ENCODE data around the gene BLOC1S3.

DNA sequence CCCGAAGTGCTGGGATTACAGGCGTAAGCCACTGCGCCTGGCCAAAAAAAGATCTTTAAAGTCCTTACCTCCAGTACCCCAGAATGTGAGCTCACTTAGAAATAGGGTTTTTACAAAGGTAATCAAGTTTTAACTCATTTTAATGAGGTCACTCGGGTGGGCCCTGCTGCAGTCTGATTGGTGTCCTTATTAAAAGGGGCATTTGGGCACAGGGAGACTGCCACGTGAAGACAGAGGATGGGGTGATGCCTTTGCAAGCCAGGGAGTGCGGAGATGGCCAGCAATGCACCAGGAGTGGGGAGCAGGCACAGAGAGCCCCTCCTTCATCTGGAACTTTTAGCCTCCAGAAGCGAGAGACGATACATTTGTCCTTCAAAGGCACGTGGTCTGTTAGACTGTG, 29.5 kb upstream of the BLOC1S3 start:
- TF ChIP-seq, protein P1, sequence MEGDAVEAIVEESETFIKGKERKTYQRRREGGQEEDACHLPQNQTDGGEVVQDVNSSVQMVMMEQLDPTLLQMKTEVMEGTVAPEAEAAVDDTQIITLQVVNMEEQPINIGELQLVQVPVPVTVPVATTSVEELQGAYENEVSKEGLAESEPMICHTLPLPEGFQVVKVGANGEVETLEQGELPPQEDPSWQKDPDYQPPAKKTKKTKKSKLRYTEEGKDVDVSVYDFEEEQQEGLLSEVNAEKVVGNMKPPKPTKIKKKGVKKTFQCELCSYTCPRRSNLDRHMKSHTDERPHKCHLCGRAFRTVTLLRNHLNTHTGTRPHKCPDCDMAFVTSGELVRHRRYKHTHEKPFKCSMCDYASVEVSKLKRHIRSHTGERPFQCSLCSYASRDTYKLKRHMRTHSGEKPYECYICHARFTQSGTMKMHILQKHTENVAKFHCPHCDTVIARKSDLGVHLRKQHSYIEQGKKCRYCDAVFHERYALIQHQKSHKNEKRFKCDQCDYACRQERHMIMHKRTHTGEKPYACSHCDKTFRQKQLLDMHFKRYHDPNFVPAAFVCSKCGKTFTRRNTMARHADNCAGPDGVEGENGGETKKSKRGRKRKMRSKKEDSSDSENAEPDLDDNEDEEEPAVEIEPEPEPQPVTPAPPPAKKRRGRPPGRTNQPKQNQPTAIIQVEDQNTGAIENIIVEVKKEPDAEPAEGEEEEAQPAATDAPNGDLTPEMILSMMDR (IDR thresholded peaks at IDR 0.05 in 8 of 11, conservative IDR thresholded peaks at IDR 0.05 in 3 of 11): no peak
- TF ChIP-seq POLR2A (IDR thresholded peaks at IDR 0.05): no peak
- TF ChIP-seq POLR2AphosphoS5 (IDR thresholded peaks at IDR 0.05): no peak

All from spleen (tissue), 7 donors.